K562 (cell line): ENCODE results near the gene TNFSF4. TPM values are rescaled to one million over a fixed set of nuclear protein-coding genes. Genes with fewer than 3 reads are reported as not detected.

Source experiments
- ATAC-seq: fragments of 200-7000 bp; cut with Tn5 transposase; 3 replicates; pipeline ENCODE4 v1.9.1; 2020; ENCODE audit warnings: moderate library complexity
- BruUV-seq: library from RNA; stranded (reverse); fragments of 400-500 nt; replicated peaks from 2 replicates; lab custom pipeline; 2021; lab: Mats Ljungman, UMichigan
- CTCF ChIA-PET: fragments of 300-600 bp; formaldehyde crosslinking; extraction: SDS; loops from one replicate; lab custom pipeline; 2021; ENCODE audit warnings: low intra/inter-chr PET ratio; lab: Yijun Ruan, JAX
- POLR2A ChIA-PET: fragments of 300-600, 350-650 bp; sonication (Branson Sonifier 250); formaldehyde crosslinking; extraction: SDS; loops from one replicate; lab custom pipeline; 2021; ENCODE audit warnings: antibody characterized with exemption, inconsistent platforms; lab: Yijun Ruan, JAX
- DNase-seq, 4 experiments: peaks; one replicate each; pipeline versions ENCODE4 v3.0.0 to v3.0.0-alpha.2; 2011 to 2018; ENCODE audit warnings: low spot score in 3 of 4, mixed read lengths in 3 of 4; ENCODE audit errors: extremely low read depth in 1 of 4
- FAIRE-seq: peaks from 2 replicates; lab custom pipeline; 2011; peaks lifted over from hg19 to GRCh38; lab: Jason Lieb, UNC
- H2AFZ ChIP-seq: 2 replicates; pipeline ENCODE4 v1.6.0; 2011; ENCODE audit warnings: low read depth, low read length, control low read depth, inconsistent platforms
- H3K27ac ChIP-seq: fragments of 200-600 bp; 3 replicates; pipeline ENCODE4 v1.8.0; 2011; ENCODE audit warnings: low read depth, mild to moderate bottlenecking, control low read depth, inconsistent platforms, low read length, moderate library complexity, mixed read lengths; ENCODE audit errors: extremely low read depth
- H3K27me3 ChIP-seq, 2 experiments: fragments of 300-600 bp in 1 of 2; 2 replicates in 1 of 2; 3 replicates in 1 of 2; pipeline versions ENCODE4 v1.6.0 to v1.8.0; 2011; ENCODE audit warnings: inconsistent platforms in 2 of 2, low read length in 2 of 2, mild to moderate bottlenecking in 1 of 2, mixed read lengths in 1 of 2, moderate library complexity in 1 of 2; ENCODE audit not compliant: control insufficient read depth in 2 of 2, insufficient read depth in 2 of 2
- H3K36me3 ChIP-seq: fragments of 300-600 bp; 3 replicates; pipeline ENCODE4 v1.8.0; 2011; ENCODE audit warnings: mild to moderate bottlenecking, low read length, inconsistent platforms; ENCODE audit not compliant: control insufficient read depth, insufficient read depth
- H3K4me1 ChIP-seq, 2 experiments: fragments of 200-600 bp in 1 of 2; replicated peaks in 1 of 2; 2 replicates in 1 of 2; 3 replicates in 1 of 2; pipeline versions ENCODE4 v1.5.1 to v1.8.0; 2011; ENCODE audit warnings: inconsistent platforms in 2 of 2, low read length in 2 of 2, mild to moderate bottlenecking in 1 of 2, mixed read lengths in 1 of 2, moderate library complexity in 1 of 2; ENCODE audit not compliant: control insufficient read depth in 2 of 2, insufficient read depth in 2 of 2
- H3K4me2 ChIP-seq: 2 replicates; pipeline ENCODE4 v1.6.1; 2011; ENCODE audit warnings: low read length, control low read depth, inconsistent platforms, mixed read lengths; ENCODE audit not compliant: insufficient read depth
- H3K4me3 ChIP-seq: fragments of 200-600 bp; sonication (generic), shearing (Covaris generic); 2 replicates; pipeline ENCODE4 v1.5.1; 2016; ENCODE audit warnings: control low read depth, inconsistent platforms
- H3K79me2 ChIP-seq: fragments of 200-600 bp; 3 replicates; pipeline ENCODE4 v1.8.0; 2011; ENCODE audit warnings: low read length, inconsistent platforms; ENCODE audit not compliant: control insufficient read depth, insufficient read depth
- H3K9ac ChIP-seq, 2 experiments: 2 replicates each; pipeline versions ENCODE4 v1.6.0 to v1.6.1; 2011; ENCODE audit warnings: low read depth in 2 of 2, low read length in 2 of 2, control low read depth in 1 of 2, inconsistent platforms in 1 of 2, mild to moderate bottlenecking in 1 of 2, mixed read lengths in 1 of 2; ENCODE audit not compliant: insufficient read depth in 1 of 2
- H3K9me1 ChIP-seq: one replicate; pipeline ENCODE4 v1.6.0; 2011; ENCODE audit warnings: inconsistent platforms, mild to moderate bottlenecking, low read length, moderate library complexity; ENCODE audit not compliant: control insufficient read depth, insufficient read depth
- H3K9me3 ChIP-seq: replicated peaks from 2 replicates; pipeline ENCODE4 v1.5.1; 2011; ENCODE audit warnings: low read depth, low read length, inconsistent platforms; ENCODE audit not compliant: control insufficient read depth, insufficient read depth
- H4K20me1 ChIP-seq: replicated peaks from 2 replicates; pipeline ENCODE4 v1.6.1; 2011; ENCODE audit warnings: low read length, inconsistent platforms, mixed read lengths; ENCODE audit not compliant: control insufficient read depth, insufficient read depth
- CCAR2 ChIP-seq: fragments of 200-400 bp; formaldehyde crosslinking; IDR thresholded peaks from 2 replicates; pipeline ENCODE4 v1.6.1; 2017; ENCODE audit warnings: mild to moderate bottlenecking, low read depth, low read length
- JUND ChIP-seq, 2 experiments: IDR thresholded peaks; 2 replicates in 1 of 2; 3 replicates in 1 of 2; pipeline ENCODE4 v1.6.1; 2011; ENCODE audit warnings: borderline replicate concordance in 2 of 2, low read depth in 2 of 2, low read length in 2 of 2, improper control_type of control experiment in 1 of 2, missing biosample characterization in 1 of 2, missing genetic modification characterization in 1 of 2, missing genetic modification reagents in 1 of 2
- SRSF9 ChIP-seq: fragments of 200-400 bp; formaldehyde crosslinking; IDR thresholded peaks from 2 replicates; pipeline ENCODE4 v1.6.1; 2017; ENCODE audit warnings: low read depth, low read length, borderline replicate concordance
- TARDBP ChIP-seq: fragments of 450-650 bp; IDR thresholded peaks from 2 replicates; pipeline ENCODE4 v1.6.1; 2016
- TEAD4 ChIP-seq, 2 experiments: sonication (generic) in 1 of 2; formaldehyde crosslinking in 1 of 2; IDR thresholded peaks; 2 replicates each; pipeline versions ENCODE4 v1.6.1 to v1.8.0; 2012 to 2022; ENCODE audit warnings: borderline replicate concordance in 1 of 2, inconsistent platforms in 1 of 2, low read length in 1 of 2, mild to moderate bottlenecking in 1 of 2, missing genetic modification reagents in 1 of 2
- ZNF75A ChIP-seq: fragments of 450-650 bp; formaldehyde crosslinking; IDR thresholded peaks from 2 replicates; pipeline ENCODE4 v1.4.0; 2020; ENCODE audit warnings: mild to moderate bottlenecking
- WGBS: fragments of 100-300 bp; shearing (Covaris generic); methylation state at CpG from one replicate; pipeline ENCODE4 v1.1.6; 2016; ENCODE audit warnings: low coverage, mixed read lengths; ENCODE audit not compliant: insufficient coverage; ENCODE audit errors: missing lambda C conversion rate; 5-methylcytosine and 5-hydroxymethylcytosine counted together
- in situ Hi-C: fragments of 300-500 bp; cut with MboI; formaldehyde crosslinking; loops from 4 replicates; pipeline ENCODE4 v1.15.0; 2018; ENCODE audit warnings: inconsistent platforms, mixed read lengths
- intact Hi-C: fragments of 100-400 bp; cut with micrococcal nuclease; formaldehyde crosslinking; loops from 2 replicates; pipeline ENCODE4 v1.14.2; 2022
- polyA plus RNA-seq, 8 experiments: library from polyadenylated mRNA; depleted of rRNA in 4 of 8; stranded (reverse) in 5 of 8; unstranded in 3 of 8; fragments of >200 nt; fragmentation: Nextera tagmentation in 2 of 8; fragmentation: Illumina TruSeq in 1 of 8; extraction: Ambion mirVana in 2 of 8; extraction: Trizol in 1 of 8; gene quantifications; 2 replicates each; pipeline versions ENCODE4 v1.2.1 to v1.2.3, GENCODE V29; 2011 to 2014; ENCODE audit warnings: inconsistent platforms in 1 of 8, missing spikeins in 1 of 8
- total RNA-seq, 7 experiments: library from RNA; depleted of rRNA in 6 of 7; stranded (reverse); fragments of >200 nt in 6 of 7; fragmentation: Illumina TruSeq in 2 of 7; extraction: Trizol in 2 of 7; gene quantifications; 2 replicates each; pipeline versions ENCODE4 v1.2.1 to v1.2.3, GENCODE V29; 2011 to 2021; ENCODE audit warnings: low replicate concordance in 1 of 7
- TF ChIP-seq, protein P1 (sequence below): IDR thresholded peaks from 2 replicates; pipeline ENCODE4 v1.6.1; 2011; ENCODE audit not compliant: insufficient read length; ENCODE audit errors: extremely low read depth

TNFSF4 gene
- total and polyA plus RNA-seq, 9 of the 15 experiments (the other 6 are each of a cell fraction or from before 2014, with no cell fraction given) = 0.08 to 0.23 (median 0.15) TPM; not detected in 1

DNA sequence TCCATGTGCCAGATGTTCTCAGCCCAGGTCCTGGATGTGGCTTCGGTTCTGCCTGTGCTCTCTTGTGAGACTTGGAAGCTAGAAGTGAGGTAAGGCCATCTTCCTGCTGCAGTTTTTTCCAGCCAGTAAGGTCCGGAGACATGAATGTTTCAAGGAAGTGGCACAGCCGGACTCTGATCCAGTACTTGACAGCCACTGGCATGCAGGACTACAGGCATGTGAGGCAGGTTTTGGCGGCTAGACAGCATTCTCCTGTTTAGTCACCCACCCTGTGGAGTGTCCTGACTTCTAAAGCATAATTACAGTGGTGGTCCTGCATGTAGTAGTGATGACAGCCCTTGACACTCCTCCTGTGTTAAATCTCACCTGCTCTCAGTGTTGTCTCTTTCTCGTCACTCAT is 72.3 kb downstream of the TNFSF4 start (continued):
- no peak for TF ChIP-seq TEAD4 (IDR thresholded peaks at IDR 0.05; ENCODE audit: low read length)
- TF ChIP-seq TEAD4 (CRISPR knock-in tag; IDR thresholded peaks at IDR 0.05; ENCODE audit: borderline replicate concordance) = no peak
- TF ChIP-seq TARDBP = no peak
- TF ChIP-seq, protein P1, sequence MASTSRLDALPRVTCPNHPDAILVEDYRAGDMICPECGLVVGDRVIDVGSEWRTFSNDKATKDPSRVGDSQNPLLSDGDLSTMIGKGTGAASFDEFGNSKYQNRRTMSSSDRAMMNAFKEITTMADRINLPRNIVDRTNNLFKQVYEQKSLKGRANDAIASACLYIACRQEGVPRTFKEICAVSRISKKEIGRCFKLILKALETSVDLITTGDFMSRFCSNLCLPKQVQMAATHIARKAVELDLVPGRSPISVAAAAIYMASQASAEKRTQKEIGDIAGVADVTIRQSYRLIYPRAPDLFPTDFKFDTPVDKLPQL = no peak
- no peak for TF ChIP-seq ZNF75A (CRISPR knock-in tag)
- TF ChIP-seq JUND (IDR thresholded peaks at IDR 0.05; ENCODE audit: borderline replicate concordance, low read depth, low read length) = no peak
- no peak for TF ChIP-seq JUND (tag; IDR thresholded peaks at IDR 0.05; ENCODE audit: borderline replicate concordance, low read depth, low read length)

DNA sequence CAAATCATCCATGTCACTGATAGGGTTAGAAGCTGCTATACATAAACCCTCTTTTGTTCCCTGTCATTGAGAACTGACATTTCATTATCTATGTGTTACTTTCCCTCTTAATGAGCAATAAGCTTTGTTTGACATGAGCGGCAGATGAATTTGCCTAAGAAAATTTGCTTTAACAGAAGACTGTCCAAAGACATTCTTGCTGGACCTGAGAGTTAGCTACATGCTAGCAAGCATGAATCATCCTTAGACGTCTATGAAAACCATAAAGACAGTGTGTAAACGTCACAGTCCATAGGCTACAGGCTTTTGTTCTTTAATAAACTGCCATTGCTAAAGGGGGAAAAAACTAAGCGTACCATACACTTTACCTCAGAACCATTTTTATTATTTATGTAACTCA is 73.1 kb downstream of the TNFSF4 start:
- no peak overlapping the region for H3K9ac ChIP-seq
- no peak overlapping the region for H2AFZ ChIP-seq
- no peak overlapping the region for H3K4me3 ChIP-seq
- TF ChIP-seq SRSF9 = no peak
- no peak for TF ChIP-seq CCAR2
- no peak for FAIRE-seq
- no peaks in the 10 kb centered on the region for H3K9me3 ChIP-seq
- CTCF ChIA-PET = no interaction called here
- ATAC-seq = no peak
- BruUV-seq = no TSS peak
- in situ Hi-C loops = no loop called here
- H4K20me1 ChIP-seq = no peaks in the 10 kb centered on the region
- H3K27me3 ChIP-seq = peaks cover 0 to 4% of the 10 kb centered on the region in 2 experiments; a peak in 1 of 5 replicates
- no peaks in the 10 kb centered on the region for H3K36me3 ChIP-seq
- H3K4me1 ChIP-seq = no peaks in the 10 kb centered on the region
- POLR2A ChIA-PET = no interaction called here
- H3K27ac ChIP-seq = no peak overlapping the region
- H3K79me2 ChIP-seq = no peaks in the 10 kb centered on the region
- no peak for DNase-seq
- H3K4me2 ChIP-seq = no peak overlapping the region
- 0% methylated on average over 4 of the region's 4 CpGs for WGBS
- intact Hi-C loops = no loop called here
- H3K9me1 ChIP-seq = no peaks in the 10 kb centered on the region

Other genes starting within 250 kb of the TNFSF4 start
- gene TNFSF18, start 156.4 kb downstream of the TNFSF4 start, total RNA-seq (2014; rRNA removed) = not detected in 2 replicates
- not detected in 2 replicates for gene TNFSF18, start 156.4 kb downstream of the TNFSF4 start, total RNA-seq (2014; rRNA removed; fragmentation: Illumina TruSeq; extraction: Trizol)
- not detected in 2 replicates for gene TNFSF18, start 156.4 kb downstream of the TNFSF4 start, total RNA-seq (2015; rRNA removed; fragmentation: Illumina TruSeq; extraction: Trizol)
- gene TNFSF18, start 156.4 kb downstream of the TNFSF4 start, total RNA-seq (2021) = not detected in 2 replicates
- gene TNFSF18, start 156.4 kb downstream of the TNFSF4 start, polyA plus RNA-seq (2011; rRNA removed) = not detected in 2 replicates
- not detected in 2 replicates for gene TNFSF18, start 156.4 kb downstream of the TNFSF4 start, polyA plus RNA-seq (2014; fragmentation: Illumina TruSeq; extraction: Trizol)
- gene TNFSF18, start 156.4 kb downstream of the TNFSF4 start, polyA plus RNA-seq (2014; fragmentation: Nextera tagmentation; extraction: Ambion mirVana) = not detected
- gene TNFSF18, start 156.4 kb downstream of the TNFSF4 start, polyA plus RNA-seq (2014; rRNA removed) = not detected in 2 replicates